K562 (cell line): ENCODE measurements around the gene PLCL1. TPM values are rescaled to one million over a fixed set of nuclear protein-coding genes. Genes with fewer than 3 reads are reported as not detected.

Experiments used
- ATAC-seq: fragments of 200-7000 bp; cut with Tn5 transposase; 3 replicates; pipeline ENCODE4 v1.9.1; 2020; ENCODE audit warnings: moderate library complexity
- BruUV-seq: library from RNA; stranded (reverse); fragments of 400-500 nt; replicated peaks from 2 replicates; lab custom pipeline; 2021; lab: Mats Ljungman, UMichigan
- CTCF ChIA-PET: fragments of 300-600 bp; formaldehyde crosslinking; extraction: SDS; loops from one replicate; lab custom pipeline; 2021; ENCODE audit warnings: low intra/inter-chr PET ratio; lab: Yijun Ruan, JAX
- POLR2A ChIA-PET: fragments of 300-600, 350-650 bp; sonication (Branson Sonifier 250); formaldehyde crosslinking; extraction: SDS; loops from one replicate; lab custom pipeline; 2021; ENCODE audit warnings: antibody characterized with exemption, inconsistent platforms; lab: Yijun Ruan, JAX
- DNase-seq, 4 experiments: peaks; one replicate each; pipeline versions ENCODE4 v3.0.0 to v3.0.0-alpha.2; 2011 to 2018; ENCODE audit warnings: low spot score in 3 of 4, mixed read lengths in 3 of 4; ENCODE audit errors: extremely low read depth in 1 of 4
- FAIRE-seq: peaks from 2 replicates; lab custom pipeline; 2011; peaks lifted over from hg19 to GRCh38; lab: Jason Lieb, UNC
- H2AFZ ChIP-seq: 2 replicates; pipeline ENCODE4 v1.6.0; 2011; ENCODE audit warnings: low read depth, low read length, control low read depth, inconsistent platforms
- H3K27ac ChIP-seq: fragments of 200-600 bp; 3 replicates; pipeline ENCODE4 v1.8.0; 2011; ENCODE audit warnings: low read depth, mild to moderate bottlenecking, control low read depth, inconsistent platforms, low read length, moderate library complexity, mixed read lengths; ENCODE audit errors: extremely low read depth
- H3K27me3 ChIP-seq, 2 experiments: fragments of 300-600 bp in 1 of 2; 2 replicates in 1 of 2; 3 replicates in 1 of 2; pipeline versions ENCODE4 v1.6.0 to v1.8.0; 2011; ENCODE audit warnings: inconsistent platforms in 2 of 2, low read length in 2 of 2, mild to moderate bottlenecking in 1 of 2, mixed read lengths in 1 of 2, moderate library complexity in 1 of 2; ENCODE audit not compliant: control insufficient read depth in 2 of 2, insufficient read depth in 2 of 2
- H3K36me3 ChIP-seq: fragments of 300-600 bp; 3 replicates; pipeline ENCODE4 v1.8.0; 2011; ENCODE audit warnings: mild to moderate bottlenecking, low read length, inconsistent platforms; ENCODE audit not compliant: control insufficient read depth, insufficient read depth
- H3K4me1 ChIP-seq, 2 experiments: fragments of 200-600 bp in 1 of 2; replicated peaks in 1 of 2; 2 replicates in 1 of 2; 3 replicates in 1 of 2; pipeline versions ENCODE4 v1.5.1 to v1.8.0; 2011; ENCODE audit warnings: inconsistent platforms in 2 of 2, low read length in 2 of 2, mild to moderate bottlenecking in 1 of 2, mixed read lengths in 1 of 2, moderate library complexity in 1 of 2; ENCODE audit not compliant: control insufficient read depth in 2 of 2, insufficient read depth in 2 of 2
- H3K4me2 ChIP-seq: 2 replicates; pipeline ENCODE4 v1.6.1; 2011; ENCODE audit warnings: low read length, control low read depth, inconsistent platforms, mixed read lengths; ENCODE audit not compliant: insufficient read depth
- H3K4me3 ChIP-seq: fragments of 200-600 bp; sonication (generic), shearing (Covaris generic); 2 replicates; pipeline ENCODE4 v1.5.1; 2016; ENCODE audit warnings: control low read depth, inconsistent platforms
- H3K79me2 ChIP-seq: fragments of 200-600 bp; 3 replicates; pipeline ENCODE4 v1.8.0; 2011; ENCODE audit warnings: low read length, inconsistent platforms; ENCODE audit not compliant: control insufficient read depth, insufficient read depth
- H3K9ac ChIP-seq, 2 experiments: 2 replicates each; pipeline versions ENCODE4 v1.6.0 to v1.6.1; 2011; ENCODE audit warnings: low read depth in 2 of 2, low read length in 2 of 2, control low read depth in 1 of 2, inconsistent platforms in 1 of 2, mild to moderate bottlenecking in 1 of 2, mixed read lengths in 1 of 2; ENCODE audit not compliant: insufficient read depth in 1 of 2
- H3K9me1 ChIP-seq: one replicate; pipeline ENCODE4 v1.6.0; 2011; ENCODE audit warnings: inconsistent platforms, mild to moderate bottlenecking, low read length, moderate library complexity; ENCODE audit not compliant: control insufficient read depth, insufficient read depth
- H3K9me3 ChIP-seq: replicated peaks from 2 replicates; pipeline ENCODE4 v1.5.1; 2011; ENCODE audit warnings: low read depth, low read length, inconsistent platforms; ENCODE audit not compliant: control insufficient read depth, insufficient read depth
- H4K20me1 ChIP-seq: replicated peaks from 2 replicates; pipeline ENCODE4 v1.6.1; 2011; ENCODE audit warnings: low read length, inconsistent platforms, mixed read lengths; ENCODE audit not compliant: control insufficient read depth, insufficient read depth
- ATF1 ChIP-seq, 2 experiments: fragments of 450-650 bp in 1 of 2; IDR thresholded peaks; 2 replicates each; pipeline ENCODE4 v1.6.1; 2016; ENCODE audit warnings: missing compliant biosample characterization in 1 of 2, missing genetic modification characterization in 1 of 2
- CEBPB ChIP-seq: fragments of 450-650 bp; IDR thresholded peaks from 2 replicates; pipeline ENCODE4 v1.6.1; 2016; ENCODE audit warnings: missing genetic modification characterization, missing compliant biosample characterization
- CREM ChIP-seq: IDR thresholded peaks from 2 replicates; pipeline ENCODE4 v1.6.1; 2014; ENCODE audit warnings: antibody characterized with exemption, low read depth
- CXXC5 ChIP-seq: fragments of 250-450 bp; sonication (Bioruptor Pico); IDR thresholded peaks from 2 replicates; pipeline ENCODE4 v1.8.0; 2022; ENCODE audit warnings: inconsistent platforms, mild to moderate bottlenecking, moderate library complexity
- FOSL1 ChIP-seq: fragments of 200-800 bp; sonication (Bioruptor generic); conservative IDR thresholded peaks from 2 replicates; pipeline ENCODE4 v1.6.1; 2016; ENCODE audit warnings: missing genetic modification characterization, missing compliant biosample characterization
- HCFC1 ChIP-seq: IDR thresholded peaks from 2 replicates; pipeline ENCODE4 v1.6.1; 2012; ENCODE audit warnings: low read depth, low read length, improper control_type of control experiment
- MCM7 ChIP-seq, 2 experiments: fragments of 450-650 bp; IDR thresholded peaks; 2 replicates each; pipeline ENCODE4 v1.6.1; 2016 to 2018
- NR2C1 ChIP-seq, 2 experiments: fragments of 450-650 bp; IDR thresholded peaks; 2 replicates each; pipeline ENCODE4 v1.6.1; 2017; ENCODE audit warnings: mild to moderate bottlenecking in 2 of 2, antibody characterized with exemption in 1 of 2, inconsistent platforms in 1 of 2, missing compliant biosample characterization in 1 of 2, missing genetic modification characterization in 1 of 2
- RFX1 ChIP-seq: fragments of 450-650 bp; IDR thresholded peaks from 2 replicates; pipeline ENCODE4 v1.6.1; 2016; ENCODE audit warnings: mild to moderate bottlenecking, moderate library complexity
- TBL1XR1 ChIP-seq, 2 experiments: IDR thresholded peaks; 2 replicates each; pipeline ENCODE4 v1.6.1; 2012; ENCODE audit warnings: improper control_type of control experiment in 2 of 2, low read length in 2 of 2, mild to moderate bottlenecking in 1 of 2
- THRAP3 ChIP-seq: fragments of 450-650 bp; IDR thresholded peaks from 2 replicates; pipeline ENCODE4 v1.6.1; 2016; ENCODE audit warnings: mild to moderate bottlenecking, inconsistent platforms, borderline replicate concordance
- ZNF143 ChIP-seq: sonication (generic); formaldehyde crosslinking; IDR thresholded peaks from 2 replicates; pipeline ENCODE4 v1.9.0; 2022; ENCODE audit warnings: mild to moderate bottlenecking, missing genetic modification reagents
- WGBS: fragments of 100-300 bp; shearing (Covaris generic); methylation state at CpG from one replicate; pipeline ENCODE4 v1.1.6; 2016; ENCODE audit warnings: low coverage, mixed read lengths; ENCODE audit not compliant: insufficient coverage; ENCODE audit errors: missing lambda C conversion rate; 5-methylcytosine and 5-hydroxymethylcytosine counted together
- in situ Hi-C: fragments of 300-500 bp; cut with MboI; formaldehyde crosslinking; loops from 4 replicates; pipeline ENCODE4 v1.15.0; 2018; ENCODE audit warnings: inconsistent platforms, mixed read lengths
- intact Hi-C: fragments of 100-400 bp; cut with micrococcal nuclease; formaldehyde crosslinking; loops from 2 replicates; pipeline ENCODE4 v1.14.2; 2022
- polyA plus RNA-seq, 8 experiments: library from polyadenylated mRNA; depleted of rRNA in 4 of 8; stranded (reverse) in 5 of 8; unstranded in 3 of 8; fragments of >200 nt; fragmentation: Nextera tagmentation in 2 of 8; fragmentation: Illumina TruSeq in 1 of 8; extraction: Ambion mirVana in 2 of 8; extraction: Trizol in 1 of 8; gene quantifications; 2 replicates each; pipeline versions ENCODE4 v1.2.1 to v1.2.3, GENCODE V29; 2011 to 2014; ENCODE audit warnings: inconsistent platforms in 1 of 8, missing spikeins in 1 of 8
- total RNA-seq, 7 experiments: library from RNA; depleted of rRNA in 6 of 7; stranded (reverse); fragments of >200 nt in 6 of 7; fragmentation: Illumina TruSeq in 2 of 7; extraction: Trizol in 2 of 7; gene quantifications; 2 replicates each; pipeline versions ENCODE4 v1.2.1 to v1.2.3, GENCODE V29; 2011 to 2021; ENCODE audit warnings: low replicate concordance in 1 of 7
- TF ChIP-seq, protein P1 (sequence below): fragments of 250-450 bp; sonication (Bioruptor Pico); IDR thresholded peaks from 2 replicates; pipeline ENCODE4 v1.4.0; 2020
- TF ChIP-seq, protein P2 (sequence below), 2 experiments: fragments of 450-650 bp in 1 of 2; sonication (generic) in 1 of 2; formaldehyde crosslinking; conservative IDR thresholded peaks; 2 replicates each; pipeline versions ENCODE4 v1.4.0 to v1.8.1; 2020 to 2022; ENCODE audit warnings: mild to moderate bottlenecking in 1 of 2, missing genetic modification reagents in 1 of 2

Gene PLCL1
- total and polyA plus RNA-seq, 9 of the 15 experiments (the other 6 are each of a cell fraction or from before 2014, with no cell fraction given): 2.0 to 17.7 (median 8.6) TPM

DNA sequence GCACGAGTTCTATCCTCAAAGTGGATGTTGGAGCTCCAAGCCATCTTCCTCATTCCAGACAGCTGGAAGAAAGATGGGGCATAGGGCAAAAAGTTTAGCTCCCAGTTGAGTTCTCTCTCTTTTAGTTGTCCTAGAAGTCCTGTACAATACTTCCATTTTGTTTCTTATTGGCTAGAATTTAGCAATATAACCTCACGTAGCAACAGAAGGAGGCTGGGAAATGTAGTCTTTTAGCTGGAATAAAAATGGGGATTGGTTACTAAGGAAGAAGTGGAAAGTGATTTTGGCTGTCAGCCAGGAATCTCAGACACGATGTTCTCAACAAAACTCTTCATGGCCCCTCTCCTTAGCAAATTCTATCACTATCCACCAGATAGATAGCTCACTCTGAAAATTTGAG is 79.9 kb downstream of the PLCL1 start:
- H3K4me1 ChIP-seq: peaks cover 0 to 9% of the 10 kb centered on the region in 2 experiments; a peak in 4 of 5 replicates
- in situ Hi-C loops: no loop called here
- ATAC-seq: peak; percentile 49
- H3K27me3 ChIP-seq: no peaks in the 10 kb centered on the region
- intact Hi-C loops: no loop called here
- no TSS peak for BruUV-seq
- DNase-seq: no peak
- H3K79me2 ChIP-seq: peaks cover 74% of the 10 kb centered on the region
- 23% methylated on average over 3 of the region's 3 CpGs for WGBS
- peak overlapping the region; percentile 74 for H3K27ac ChIP-seq
- CTCF ChIA-PET: no interaction called here
- H3K9me3 ChIP-seq: peaks cover 4% of the 10 kb centered on the region
- peak overlapping the region; percentile 66 for H2AFZ ChIP-seq
- POLR2A ChIA-PET: no interaction called here
- H3K4me2 ChIP-seq: peak overlapping the region; percentile 59
- H4K20me1 ChIP-seq: no peaks in the 10 kb centered on the region
- peak overlapping the region in 1 of 2 experiments; percentile 52; a peak in 2 of 4 replicates for H3K9ac ChIP-seq
- TF ChIP-seq MCM7 (IDR thresholded peaks at IDR 0.05) (no peak), NR2C1 (IDR thresholded peaks at IDR 0.05) (peak; percentile 24; the same call in 1 of the 2 replicates), NR2C1 (tag; IDR thresholded peaks at IDR 0.05) (peak; percentile 45; the same call in 1 of the 2 replicates), ZNF143 (CRISPR knock-in tag) (peak; percentile 55; the same call in 1 of the 2 replicates), ATF1 (CRISPR knock-in tag; IDR thresholded peaks at IDR 0.05) (no peak), ATF1 (tag; IDR thresholded peaks at IDR 0.05) (peak; percentile 58), FOSL1 (tag) (no peak), HCFC1 (peak; percentile 70), THRAP3 (no peak), CEBPB (tag) (0 out of 2 replicates have a peak, but pooled peaks have one; percentile 11), CREM (peak; percentile 14; the same call in 1 of the 2 replicates), CXXC5 (CRISPR knock-in tag) (peak; percentile 25; the same call in 1 of the 2 replicates), TBL1XR1 (IDR thresholded peaks at IDR 0.05; ENCODE audit: low read length in 2 of 2) (no peak), RFX1 (peak; percentile 30)
- TF ChIP-seq, protein P1, sequence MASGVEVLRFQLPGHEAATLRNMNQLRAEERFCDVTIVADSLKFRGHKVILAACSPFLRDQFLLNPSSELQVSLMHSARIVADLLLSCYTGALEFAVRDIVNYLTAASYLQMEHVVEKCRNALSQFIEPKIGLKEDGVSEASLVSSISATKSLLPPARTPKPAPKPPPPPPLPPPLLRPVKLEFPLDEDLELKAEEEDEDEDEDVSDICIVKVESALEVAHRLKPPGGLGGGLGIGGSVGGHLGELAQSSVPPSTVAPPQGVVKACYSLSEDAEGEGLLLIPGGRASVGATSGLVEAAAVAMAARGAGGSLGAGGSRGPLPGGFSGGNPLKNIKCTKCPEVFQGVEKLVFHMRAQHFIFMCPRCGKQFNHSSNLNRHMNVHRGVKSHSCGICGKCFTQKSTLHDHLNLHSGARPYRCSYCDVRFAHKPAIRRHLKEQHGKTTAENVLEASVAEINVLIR (CRISPR knock-in tag): no peak
- TF ChIP-seq, protein P2, sequence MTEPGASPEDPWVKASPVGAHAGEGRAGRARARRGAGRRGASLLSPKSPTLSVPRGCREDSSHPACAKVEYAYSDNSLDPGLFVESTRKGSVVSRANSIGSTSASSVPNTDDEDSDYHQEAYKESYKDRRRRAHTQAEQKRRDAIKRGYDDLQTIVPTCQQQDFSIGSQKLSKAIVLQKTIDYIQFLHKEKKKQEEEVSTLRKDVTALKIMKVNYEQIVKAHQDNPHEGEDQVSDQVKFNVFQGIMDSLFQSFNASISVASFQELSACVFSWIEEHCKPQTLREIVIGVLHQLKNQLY (CRISPR knock-in tag; conservative IDR thresholded peaks at IDR 0.05): no peak
- no peak overlapping the region; the same call in 1 of the 2 replicates for H3K4me3 ChIP-seq
- peaks cover 15% of the 10 kb centered on the region; the same call in 2 of the 3 replicates for H3K36me3 ChIP-seq
- no peaks in the 10 kb centered on the region for H3K9me1 ChIP-seq
- FAIRE-seq: no peak
